Measurements from ENCODE around the gene GDI1. TPM values are rescaled to one million over a fixed set of nuclear protein-coding genes. Genes with fewer than 3 reads are reported as not detected.

The GDI1 gene
- total and polyA plus RNA-seq, 8 donors: 45.7 to 178 (median 66.5) TPM

DNA sequence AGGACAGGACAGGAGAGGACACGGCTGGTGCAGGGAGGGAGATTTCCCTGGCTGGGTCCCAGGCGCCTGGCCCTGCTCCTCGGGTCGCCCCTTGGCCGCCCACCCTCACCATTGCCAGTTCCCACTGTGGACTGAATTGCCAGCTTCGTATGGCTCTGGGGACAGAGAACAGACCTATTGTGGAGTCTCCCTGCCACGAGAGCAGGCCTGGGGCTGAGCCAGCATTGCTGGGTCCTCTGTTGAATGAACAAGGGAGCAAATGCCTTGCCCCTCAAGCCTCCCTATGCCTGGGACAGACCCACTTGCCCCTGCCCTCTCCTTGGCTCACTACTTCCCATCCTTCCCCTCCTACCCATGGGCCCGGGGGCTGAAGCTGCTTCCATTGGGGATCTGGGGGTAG lies 25.4 kb downstream of the GDI1 start:
- H3K4me3 ChIP-seq: no peak overlapping the region
- H3K27me3 ChIP-seq: no peaks in the 10 kb centered on the region
- H3K4me1 ChIP-seq: peaks cover 0 to 16% (median 15%) of the 10 kb centered on the region in 4 donors
- DNase-seq: no peak
- intact Hi-C loops (cut with DNase I; ENCODE audit: low total_unique reads): no loop called here
- TF ChIP-seq EP300 (IDR thresholded peaks at IDR 0.05) (no peak), POLR2AphosphoS5 (IDR thresholded peaks at IDR 0.05) (no peak), POLR2A (IDR thresholded peaks at IDR 0.05) (no peak)
- TF ChIP-seq, protein P1, sequence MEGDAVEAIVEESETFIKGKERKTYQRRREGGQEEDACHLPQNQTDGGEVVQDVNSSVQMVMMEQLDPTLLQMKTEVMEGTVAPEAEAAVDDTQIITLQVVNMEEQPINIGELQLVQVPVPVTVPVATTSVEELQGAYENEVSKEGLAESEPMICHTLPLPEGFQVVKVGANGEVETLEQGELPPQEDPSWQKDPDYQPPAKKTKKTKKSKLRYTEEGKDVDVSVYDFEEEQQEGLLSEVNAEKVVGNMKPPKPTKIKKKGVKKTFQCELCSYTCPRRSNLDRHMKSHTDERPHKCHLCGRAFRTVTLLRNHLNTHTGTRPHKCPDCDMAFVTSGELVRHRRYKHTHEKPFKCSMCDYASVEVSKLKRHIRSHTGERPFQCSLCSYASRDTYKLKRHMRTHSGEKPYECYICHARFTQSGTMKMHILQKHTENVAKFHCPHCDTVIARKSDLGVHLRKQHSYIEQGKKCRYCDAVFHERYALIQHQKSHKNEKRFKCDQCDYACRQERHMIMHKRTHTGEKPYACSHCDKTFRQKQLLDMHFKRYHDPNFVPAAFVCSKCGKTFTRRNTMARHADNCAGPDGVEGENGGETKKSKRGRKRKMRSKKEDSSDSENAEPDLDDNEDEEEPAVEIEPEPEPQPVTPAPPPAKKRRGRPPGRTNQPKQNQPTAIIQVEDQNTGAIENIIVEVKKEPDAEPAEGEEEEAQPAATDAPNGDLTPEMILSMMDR (IDR thresholded peaks at IDR 0.05): no peak
- WGBS, 5 donors: 72 to 80% (median 79%) methylated on average over 3 to 8 of the region's 8 CpGs
- H3K27ac ChIP-seq: no peak overlapping the region
- H3K36me3 ChIP-seq: peaks cover 0 to 70% (median 53%) of the 10 kb centered on the region in 4 donors
- no peaks in the 10 kb centered on the region for H3K9me3 ChIP-seq

DNA sequence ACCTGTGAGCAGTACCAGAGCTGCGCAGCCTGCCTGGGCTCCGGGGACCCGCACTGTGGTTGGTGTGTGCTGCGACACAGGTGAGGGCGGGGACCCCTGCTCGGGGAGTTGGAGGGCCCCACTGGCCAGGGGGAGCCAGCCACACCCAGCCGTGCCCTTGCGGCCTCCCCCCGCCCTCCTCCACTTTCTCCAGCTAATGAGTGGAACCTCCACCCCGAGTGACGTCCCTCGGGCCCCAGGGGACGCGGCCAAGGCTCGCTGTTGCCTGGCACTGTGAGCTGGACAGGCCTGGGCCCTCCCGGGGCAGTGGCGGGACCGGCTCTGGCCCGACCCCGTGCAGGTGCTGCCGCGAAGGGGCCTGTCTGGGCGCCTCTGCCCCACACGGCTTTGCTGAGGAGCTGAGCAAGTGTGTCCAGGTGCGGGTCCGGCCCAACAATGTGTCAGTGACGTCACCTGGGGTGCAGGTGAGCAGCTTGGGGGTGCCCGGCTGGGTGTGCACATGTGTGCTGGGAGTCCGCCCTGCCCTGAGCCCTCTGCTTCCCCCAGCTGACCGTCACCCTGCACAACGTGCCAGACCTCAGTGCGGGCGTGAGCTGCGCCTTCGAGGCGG lies 26.8 kb downstream of the GDI1 start:
- WGBS, 5 donors: 88 to 95% (median 92%) methylated on average over 9 to 30 of the region's 36 CpGs
- intact Hi-C loops (cut with DNase I; ENCODE audit: low total_unique reads): no loop called here
- H3K36me3 ChIP-seq: peaks cover 0 to 83% (median 66%) of the 10 kb centered on the region in 4 donors
- no peaks in the 10 kb centered on the region for H3K27me3 ChIP-seq
- H3K4me1 ChIP-seq: peaks cover 0 to 16% (median 13%) of the 10 kb centered on the region in 4 donors
- no peak for TF ChIP-seq EP300 (IDR thresholded peaks at IDR 0.05)
- TF ChIP-seq POLR2AphosphoS5 (IDR thresholded peaks at IDR 0.05): no peak
- TF ChIP-seq, protein P1 (IDR thresholded peaks at IDR 0.05): no peak
- TF ChIP-seq POLR2A (IDR thresholded peaks at IDR 0.05): no peak
- no peak for DNase-seq
- H3K27ac ChIP-seq: no peak overlapping the region
- H3K9me3 ChIP-seq: no peaks in the 10 kb centered on the region
- H3K4me3 ChIP-seq: no peak overlapping the region

DNA sequence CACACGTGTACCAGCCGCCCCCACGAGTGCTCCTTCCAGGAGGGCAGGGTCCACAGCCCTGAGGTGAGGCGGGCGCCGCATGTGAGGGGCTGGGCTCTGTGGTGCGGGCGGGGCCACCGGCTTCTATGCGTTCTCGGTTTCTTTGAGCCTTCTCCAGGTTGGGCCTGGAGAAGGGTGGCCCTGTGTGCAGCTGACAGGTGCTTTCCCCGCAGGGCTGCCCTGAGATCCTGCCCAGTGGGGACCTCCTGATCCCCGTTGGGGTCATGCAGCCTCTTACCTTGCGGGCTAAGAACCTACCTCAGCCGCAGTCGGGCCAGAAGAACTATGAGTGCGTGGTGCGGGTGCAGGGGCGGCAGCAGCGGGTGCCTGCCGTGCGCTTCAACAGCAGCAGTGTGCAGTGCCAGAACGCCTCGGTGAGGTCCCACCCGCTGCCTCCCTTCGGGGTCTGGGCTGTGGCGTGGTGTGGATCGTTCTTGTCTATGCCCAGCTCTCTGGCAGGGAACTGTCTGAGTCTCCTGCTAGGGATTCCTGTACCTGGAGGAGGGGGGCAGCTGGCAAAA lies 27.9 kb downstream of the GDI1 start:
- intact Hi-C loops (cut with DNase I; ENCODE audit: low total_unique reads): no loop called here
- Histone ChIP-seq H3K4me1 (peaks cover 0 to 5% (median 3%) of the 10 kb centered on the region in 4 donors), H3K4me3 (no peak overlapping the region), H3K9me3 (no peaks in the 10 kb centered on the region), H3K36me3 (peaks cover 3 to 95% (median 78%) of the 10 kb centered on the region in 4 donors), H3K27me3 (no peaks in the 10 kb centered on the region), H3K27ac (no peak overlapping the region)
- WGBS, 5 donors: 93 to 100% (median 97%) methylated on average over 3 to 28 of the region's 28 CpGs
- DNase-seq: no peak
- TF ChIP-seq POLR2AphosphoS5 (IDR thresholded peaks at IDR 0.05) (no peak), POLR2A (IDR thresholded peaks at IDR 0.05) (no peak)
- TF ChIP-seq, protein P1 (IDR thresholded peaks at IDR 0.05): no peak

DNA sequence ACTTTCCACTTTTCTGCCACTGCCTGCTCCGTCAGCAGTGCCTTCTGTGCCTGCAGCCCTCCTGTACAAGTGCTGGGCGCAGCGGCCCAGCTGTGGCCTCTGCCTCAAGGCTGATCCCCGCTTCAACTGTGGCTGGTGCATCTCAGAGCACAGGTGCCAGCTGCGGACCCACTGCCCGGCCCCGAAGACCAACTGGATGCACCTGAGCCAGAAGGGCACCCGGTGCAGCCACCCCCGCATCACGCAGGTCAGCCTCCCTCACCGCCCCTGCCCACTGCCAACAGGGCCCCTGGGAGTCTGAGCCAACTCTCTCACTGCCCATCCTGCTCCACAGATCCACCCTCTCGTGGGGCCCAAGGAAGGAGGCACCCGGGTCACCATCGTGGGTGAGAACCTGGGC lies 28.6 kb downstream of the GDI1 start:
- no peaks in the 10 kb centered on the region for H3K9me3 ChIP-seq
- H3K4me1 ChIP-seq: no peaks in the 10 kb centered on the region
- 82 to 92% (median 90%) methylated on average over 3 to 14 of the region's 14 CpGs; no CpG with 5 or more reads in 1 of the 5 donors for WGBS, 5 donors
- H3K27me3 ChIP-seq: no peaks in the 10 kb centered on the region
- intact Hi-C loops (cut with DNase I; ENCODE audit: low total_unique reads): no loop called here
- no peak overlapping the region for H3K27ac ChIP-seq
- H3K4me3 ChIP-seq: no peak overlapping the region
- DNase-seq: no peak
- peaks cover 3 to 100% (median 84%) of the 10 kb centered on the region in 4 donors for H3K36me3 ChIP-seq
- TF ChIP-seq POLR2AphosphoS5 (IDR thresholded peaks at IDR 0.05): no peak
- no peak for TF ChIP-seq EP300 (IDR thresholded peaks at IDR 0.05)

DNA sequence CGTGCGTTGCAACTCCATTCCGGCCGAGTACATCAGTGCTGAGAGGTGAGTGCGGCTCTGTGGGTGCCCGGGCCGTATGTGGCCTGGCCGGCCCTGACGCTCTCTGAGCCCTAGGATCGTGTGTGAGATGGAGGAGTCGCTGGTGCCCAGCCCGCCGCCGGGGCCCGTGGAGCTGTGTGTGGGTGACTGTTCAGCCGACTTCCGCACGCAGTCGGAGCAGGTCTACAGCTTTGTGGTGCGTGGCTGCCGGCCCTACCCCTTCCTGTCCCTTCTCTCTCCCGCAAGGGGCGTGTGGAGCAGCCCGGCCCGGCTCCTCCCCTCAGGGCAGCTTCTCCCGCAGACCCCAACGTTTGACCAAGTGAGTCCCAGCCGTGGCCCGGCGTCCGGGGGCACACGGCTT lies 29.1 kb downstream of the GDI1 start:
- no peak for DNase-seq
- WGBS, 5 donors: 91 to 100% (median 93%) methylated on average over 4 to 32 of the region's 32 CpGs
- Histone ChIP-seq H3K4me3 (no peak overlapping the region), H3K36me3 (peaks cover 3 to 100% (median 87%) of the 10 kb centered on the region in 4 donors), H3K9me3 (no peaks in the 10 kb centered on the region), H3K4me1 (no peaks in the 10 kb centered on the region), H3K27me3 (no peaks in the 10 kb centered on the region), H3K27ac (no peak overlapping the region)
- intact Hi-C loops (cut with DNase I; ENCODE audit: low total_unique reads): no loop called here
- TF ChIP-seq EP300 (IDR thresholded peaks at IDR 0.05) (no peak), POLR2A (IDR thresholded peaks at IDR 0.05) (no peak), POLR2AphosphoS5 (IDR thresholded peaks at IDR 0.05) (no peak)
- TF ChIP-seq, protein P1 (IDR thresholded peaks at IDR 0.05): no peak

Measured in stomach (tissue), 9 donors.